GM11168 (cell line): ENCODE measurements around the gene ASB2.

Experiments
- in situ Hi-C: fragments of 300-500 bp; cut with MboI; formaldehyde crosslinking; loops from one replicate; pipeline ENCODE4 v1.12.0; 2022; ENCODE audit warnings: low sequenced_read_pairs; ENCODE audit not compliant: unreplicated experiment

ASB2 gene

GRCh38 chr14:93976477-93977057 is at the start of gene ASB2:
TSS of gene ASB2 (minus strand) at chr14:93976570. CDS start at chr14:93964539, 12,031 bp downstream.
- in situ Hi-C loops = no loop called here

GRCh38 chr14:94025720-94026119 is 49.4 kb upstream of the ASB2 start:
- in situ Hi-C loops = no loop called here

- in situ Hi-C loops = no loop called here
These were observed 48.2 kb upstream of the ASB2 start for GRCh38 chr14:94024549-94024948.

GRCh38 chr14:94022532-94023411 is 46.4 kb upstream of the ASB2 start:
- in situ Hi-C loops = no loop called here

- in situ Hi-C loops = no loop called here
These were observed 45.2 kb upstream of the ASB2 start for GRCh38 chr14:94021416-94022157.

- in situ Hi-C loops = no loop called here
These were observed 44.6 kb upstream of the ASB2 start for GRCh38 chr14:94021001-94021400.

- in situ Hi-C loops = no loop called here
These were observed 43.9 kb upstream of the ASB2 start for GRCh38 chr14:94020267-94020666.

- in situ Hi-C loops = no loop called here
These were observed 43.0 kb upstream of the ASB2 start for GRCh38 chr14:94019329-94019728.

GRCh38 chr14:94018308-94018707 is 41.9 kb upstream of the ASB2 start:
- in situ Hi-C loops = no loop called here

- in situ Hi-C loops = no loop called here
These were observed 40.1 kb upstream of the ASB2 start for GRCh38 chr14:94016446-94016976.

- in situ Hi-C loops = no loop called here
These were observed 38.9 kb upstream of the ASB2 start for GRCh38 chr14:94015223-94015622.

- in situ Hi-C loops = no loop called here
These were observed 38.0 kb upstream of the ASB2 start for GRCh38 chr14:94014382-94014781.

GRCh38 chr14:94011795-94012194 is 35.4 kb upstream of the ASB2 start:
- in situ Hi-C loops = no loop called here

- in situ Hi-C loops = no loop called here
These were observed 34.3 kb upstream of the ASB2 start for GRCh38 chr14:94010625-94011024.

- in situ Hi-C loops = loop anchor here (5.0 kb wide), 1 partner anchor 67 kb away; no protein-coding TSS in a partner anchor
These were observed 33.4 kb upstream of the ASB2 start for GRCh38 chr14:94009767-94010166.

- in situ Hi-C loops = loop anchor here (5.0 kb wide), 1 partner anchor 66 kb away; no protein-coding TSS in a partner anchor
These were observed 31.9 kb upstream of the ASB2 start for GRCh38 chr14:94008234-94008633.

GRCh38 chr14:94005324-94006073 is 29.1 kb upstream of the ASB2 start:
- in situ Hi-C loops = loop anchor here (5.0 kb wide), 1 partner anchor 63 kb away; no protein-coding TSS in a partner anchor

GRCh38 chr14:94004015-94004414 is 27.6 kb upstream of the ASB2 start:
- in situ Hi-C loops = no loop called here

GRCh38 chr14:94003397-94003796 is 27.0 kb upstream of the ASB2 start:
- in situ Hi-C loops = no loop called here
